ENCODE results near the gene TP63. TPM values are rescaled to one million over a fixed set of nuclear protein-coding genes. Genes with fewer than 3 reads are reported as not detected.

TP63 gene
- total RNA-seq, 2 donors from 2014 or later, result 1.6 to 2.3 TPM

DNA sequence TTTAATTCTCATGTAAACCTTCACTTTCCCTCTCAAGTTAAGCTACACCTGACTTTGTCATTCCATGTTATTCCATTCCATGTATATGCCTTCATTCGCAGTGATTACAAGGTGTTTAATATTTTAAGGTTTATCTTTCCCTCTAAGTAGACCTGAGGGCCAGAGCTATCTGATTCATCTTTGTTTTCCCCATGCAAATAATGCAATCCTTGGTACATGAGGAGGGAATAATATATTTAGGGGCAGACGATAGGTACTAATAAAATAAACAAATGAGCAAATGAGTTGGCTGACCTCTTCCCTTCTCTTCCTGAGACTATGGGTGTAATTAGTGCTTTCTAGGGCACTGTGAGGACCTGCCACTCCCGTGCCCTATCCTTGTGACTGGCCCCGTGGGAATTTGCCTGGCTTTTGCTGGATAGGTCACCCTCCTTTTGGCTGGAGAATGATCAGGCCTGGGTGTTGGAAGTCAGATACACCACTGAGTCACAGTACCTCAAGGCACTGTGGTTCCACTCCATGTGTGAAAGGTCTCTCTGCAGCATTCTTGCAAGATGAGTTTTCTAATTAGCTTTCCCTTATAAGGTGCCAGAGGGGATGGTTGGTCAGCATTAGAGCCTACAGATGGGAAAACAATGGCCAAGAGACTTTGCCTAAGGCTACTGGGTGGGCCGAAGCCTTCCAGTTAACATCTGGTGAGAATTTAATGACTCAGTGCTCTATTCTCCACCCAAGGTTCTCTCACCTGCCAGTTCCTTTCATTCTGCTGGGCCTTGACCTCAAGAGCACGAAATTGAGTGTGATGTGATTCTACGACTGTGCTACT, 306.3 kb downstream of the TP63 start:
- no peak overlapping the region for H3K4me3 Mint-ChIP-seq
- no peaks in the 10 kb centered on the region for H3K27me3 Mint-ChIP-seq (ENCODE audit: low read depth)
- no peak for DNase-seq
- no peak for ATAC-seq (replicated peaks in 1 of 2)
- no peak overlapping the region for H3K27ac Mint-ChIP-seq
- no peaks in the 10 kb centered on the region for H3K4me1 Mint-ChIP-seq (ENCODE audit: low read depth)
- H3K36me3 Mint-ChIP-seq (ENCODE audit: insufficient read depth in 2 of 2), result peaks cover 0 to 1% of the 10 kb centered on the region in 2 donors
- H3K9me3 Mint-ChIP-seq, result peaks cover 1 to 4% of the 10 kb centered on the region in 2 donors

DNA sequence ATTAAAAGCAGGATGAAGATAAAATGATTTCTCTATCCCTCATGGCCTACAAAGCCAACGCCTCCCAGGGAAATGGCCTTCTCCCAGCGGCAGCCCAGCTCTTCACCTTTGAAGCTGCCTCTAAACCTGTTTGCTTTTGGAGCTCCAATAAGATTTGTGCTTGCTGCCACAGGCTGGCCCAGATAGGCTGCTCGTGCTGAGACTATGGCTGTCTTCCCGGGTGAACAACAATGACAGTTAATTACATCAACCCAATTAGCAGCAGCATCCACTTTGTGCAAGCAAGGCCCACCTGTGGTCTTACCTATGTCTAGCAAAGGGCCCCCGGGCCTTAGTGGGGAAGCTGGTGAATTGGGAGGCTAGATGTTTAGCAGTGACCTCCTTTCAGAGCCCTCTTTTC, 309.9 kb downstream of the TP63 start:
- Mint-ChIP-seq H3K4me3 (no peak overlapping the region), H3K36me3 (ENCODE audit: insufficient read depth in 2 of 2) (no peaks in the 10 kb centered on the region), H3K4me1 (ENCODE audit: low read depth) (peaks cover 13% of the 10 kb centered on the region), H3K9me3 (no peaks in the 10 kb centered on the region), H3K27me3 (ENCODE audit: low read depth) (peaks cover 2% of the 10 kb centered on the region), H3K27ac (no peak overlapping the region)
- ATAC-seq (replicated peaks in 1 of 2), result no peak
- no peak for DNase-seq

DNA sequence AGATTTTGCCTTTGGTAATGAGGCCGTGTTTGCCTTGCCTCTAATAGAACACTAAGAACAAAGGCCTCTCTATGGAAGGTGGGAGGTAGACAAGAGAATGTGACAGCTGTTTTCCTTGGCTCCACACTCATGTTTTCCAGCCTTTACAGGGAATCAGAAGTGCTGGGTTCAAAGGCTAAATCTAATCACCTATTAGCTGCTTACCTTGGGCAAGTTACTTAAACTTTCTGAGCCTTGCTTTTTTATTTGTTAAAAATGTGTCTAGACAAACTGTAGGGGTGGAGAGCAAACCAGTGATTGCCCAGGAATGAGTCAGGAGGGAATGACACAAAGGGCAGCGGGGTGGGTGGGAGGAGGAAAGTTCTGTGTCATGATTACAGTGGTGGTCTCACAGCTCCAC, 310.5 kb downstream of the TP63 start:
- Mint-ChIP-seq H3K4me1 (ENCODE audit: low read depth) (peaks cover 13% of the 10 kb centered on the region), H3K4me3 (no peak overlapping the region), H3K36me3 (ENCODE audit: insufficient read depth in 2 of 2) (no peaks in the 10 kb centered on the region), H3K27me3 (ENCODE audit: low read depth) (peaks cover 8% of the 10 kb centered on the region), H3K9me3 (no peaks in the 10 kb centered on the region), H3K27ac (no peak overlapping the region)
- peak; percentile 20 to 55 for ATAC-seq (replicated peaks in 1 of 2)
- peak in 1 of 2 donors; percentile 4 for DNase-seq

DNA sequence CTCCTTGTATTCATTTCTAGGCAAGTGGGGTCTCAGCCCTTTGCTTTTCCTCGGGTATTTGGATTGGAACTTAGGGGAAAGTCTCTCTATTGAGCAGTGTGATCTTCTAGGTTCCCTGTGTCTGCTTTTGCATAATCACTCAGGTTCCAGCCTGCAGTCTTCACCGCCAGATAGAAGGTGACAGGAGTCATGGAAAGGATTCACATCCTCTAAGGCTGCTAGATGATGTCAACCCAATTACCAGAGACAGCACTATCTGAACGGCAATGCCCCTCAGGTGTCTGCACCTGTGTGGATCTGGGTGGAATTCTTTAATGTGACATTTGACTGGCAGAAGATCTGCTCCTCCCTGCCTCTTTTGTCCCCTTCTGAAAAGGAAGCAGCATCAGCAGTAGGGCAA, 311.8 kb downstream of the TP63 start:
- no peak overlapping the region for H3K4me3 Mint-ChIP-seq
- peaks cover 19% of the 10 kb centered on the region for H3K4me1 Mint-ChIP-seq (ENCODE audit: low read depth)
- peaks cover 9% of the 10 kb centered on the region for H3K27me3 Mint-ChIP-seq (ENCODE audit: low read depth)
- H3K27ac Mint-ChIP-seq, result no peak overlapping the region
- H3K36me3 Mint-ChIP-seq (ENCODE audit: insufficient read depth in 2 of 2), result no peaks in the 10 kb centered on the region
- no peak for ATAC-seq (replicated peaks in 1 of 2)
- no peak for DNase-seq
- no peaks in the 10 kb centered on the region for H3K9me3 Mint-ChIP-seq

DNA sequence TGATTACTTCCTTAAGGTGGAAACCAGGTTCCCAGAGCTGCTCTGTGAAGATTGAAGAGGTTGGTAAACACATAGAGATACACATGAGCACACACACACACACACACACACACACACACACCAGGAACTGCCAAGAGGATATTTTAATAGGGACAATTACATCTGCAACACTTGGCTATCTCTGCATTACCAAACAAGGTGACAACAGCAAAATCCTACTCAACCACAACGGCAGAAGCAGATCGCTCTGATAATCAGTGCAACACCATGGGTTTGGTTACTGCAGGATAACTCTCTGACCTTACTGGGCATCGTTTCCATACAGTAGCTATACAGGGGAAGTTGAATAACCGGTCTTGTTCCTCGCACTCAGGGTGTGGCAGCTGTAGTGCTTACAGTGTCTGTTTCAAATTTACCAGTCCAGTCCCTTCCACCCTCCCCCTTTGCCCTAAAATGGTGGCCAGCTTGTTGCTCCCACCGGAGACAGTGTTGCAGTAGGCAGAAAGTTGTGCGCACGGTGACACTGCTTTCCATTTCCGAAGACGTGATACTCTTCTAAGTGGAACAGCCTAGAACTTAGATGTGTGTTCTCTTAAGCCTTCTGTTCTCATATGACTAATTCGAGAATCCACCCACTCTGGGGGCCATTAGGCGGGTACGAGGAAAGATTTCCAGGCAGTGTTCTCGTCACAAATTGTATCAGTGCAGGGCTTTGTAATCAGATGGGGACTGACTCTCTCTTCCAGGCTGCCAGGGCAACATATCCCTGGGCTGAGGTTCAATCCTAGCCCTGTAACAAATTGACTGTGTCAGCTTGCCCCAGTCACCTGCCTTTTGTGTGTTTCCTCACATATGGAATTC, 313.3 kb downstream of the TP63 start:
- DNase-seq (peak in 1 of 2 donors; percentile 25), ATAC-seq (replicated peaks in 1 of 2) (peak in 1 of 2 donors; percentile 71)
- Mint-ChIP-seq H3K9me3 (no peaks in the 10 kb centered on the region), H3K36me3 (ENCODE audit: insufficient read depth in 2 of 2) (no peaks in the 10 kb centered on the region), H3K4me3 (no peak overlapping the region), H3K27ac (no peak overlapping the region), H3K27me3 (ENCODE audit: low read depth) (peaks cover 9% of the 10 kb centered on the region), H3K4me1 (ENCODE audit: low read depth) (peaks cover 24% of the 10 kb centered on the region)

DNA sequence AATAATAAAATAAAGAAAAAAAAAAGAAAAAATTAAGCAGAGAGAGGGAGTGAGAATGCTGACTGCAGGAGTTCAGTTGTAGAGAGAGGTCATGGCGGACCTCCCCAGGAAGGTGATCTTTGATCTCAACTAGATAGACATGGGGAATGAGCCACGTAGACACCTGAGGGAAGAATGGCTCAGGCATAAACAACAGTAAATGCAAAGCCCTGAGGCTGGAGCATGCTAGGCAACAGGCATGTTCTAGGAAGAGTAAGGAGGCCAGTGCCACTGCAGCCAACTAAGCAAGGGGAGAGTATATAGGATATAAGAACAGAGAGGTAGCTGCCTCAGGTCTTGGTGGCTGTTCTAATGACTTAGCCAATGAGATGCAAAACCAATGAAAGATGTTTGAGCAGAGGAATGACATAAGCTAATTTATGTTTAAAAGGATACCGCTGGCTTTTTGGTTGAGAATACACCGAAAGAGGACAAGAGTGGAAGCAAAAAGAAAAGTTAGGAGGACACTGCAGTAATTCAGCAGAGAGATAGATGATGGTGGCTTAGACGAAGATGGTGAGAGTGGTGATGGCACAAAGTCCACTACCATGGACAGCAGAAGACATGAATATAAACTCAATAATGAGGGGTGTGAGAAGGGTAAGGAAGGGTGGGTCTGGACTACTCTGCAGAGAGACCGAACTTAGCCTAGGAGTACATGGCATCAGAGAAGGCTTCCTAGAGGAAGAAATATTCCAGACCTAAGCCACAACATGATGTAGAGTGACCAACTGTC, 314.9 kb downstream of the TP63 start:
- Mint-ChIP-seq H3K27me3 (ENCODE audit: low read depth) (peaks cover 9% of the 10 kb centered on the region), H3K36me3 (ENCODE audit: insufficient read depth in 2 of 2) (no peaks in the 10 kb centered on the region), H3K27ac (peak overlapping the region; percentile 23), H3K4me1 (ENCODE audit: low read depth) (peaks cover 24% of the 10 kb centered on the region), H3K4me3 (no peak overlapping the region), H3K9me3 (no peaks in the 10 kb centered on the region)
- no peak for DNase-seq
- ATAC-seq (replicated peaks in 1 of 2), result no peak

Data from activated T-cell treated with anti-CD3 and anti-CD28 coated beads, Interleukin-2, amount 50 U/mL, for 72 hours (primary cell).